Testis (tissue), 2 donors: ENCODE data around the gene MAMSTR.
"Not testable (repeated sequence)": the region's sequence is repeated elsewhere in the genome, so short reads cannot be mapped to it uniquely, and the experiment has no call there.

Experiments
- POLR2A ChIP-seq: fragments of 450-650 bp; IDR thresholded peaks from one replicate; pipeline ENCODE4 v1.6.1; 2017; ENCODE audit warnings: antibody characterized with exemption, mild to moderate bottlenecking, moderate library complexity
- TF ChIP-seq, protein P1 (sequence below), 3 experiments: fragments of 450-650 bp in 2 of 3; fragments of 200-600 bp in 1 of 3; sonication (generic) in 1 of 3; IDR thresholded peaks; one replicate each; pipeline ENCODE4 v1.5.1; 2016 to 2019; ENCODE audit warnings: antibody characterized with exemption in 3 of 3, mild to moderate bottlenecking in 2 of 3, moderate library complexity in 1 of 3

DNA sequence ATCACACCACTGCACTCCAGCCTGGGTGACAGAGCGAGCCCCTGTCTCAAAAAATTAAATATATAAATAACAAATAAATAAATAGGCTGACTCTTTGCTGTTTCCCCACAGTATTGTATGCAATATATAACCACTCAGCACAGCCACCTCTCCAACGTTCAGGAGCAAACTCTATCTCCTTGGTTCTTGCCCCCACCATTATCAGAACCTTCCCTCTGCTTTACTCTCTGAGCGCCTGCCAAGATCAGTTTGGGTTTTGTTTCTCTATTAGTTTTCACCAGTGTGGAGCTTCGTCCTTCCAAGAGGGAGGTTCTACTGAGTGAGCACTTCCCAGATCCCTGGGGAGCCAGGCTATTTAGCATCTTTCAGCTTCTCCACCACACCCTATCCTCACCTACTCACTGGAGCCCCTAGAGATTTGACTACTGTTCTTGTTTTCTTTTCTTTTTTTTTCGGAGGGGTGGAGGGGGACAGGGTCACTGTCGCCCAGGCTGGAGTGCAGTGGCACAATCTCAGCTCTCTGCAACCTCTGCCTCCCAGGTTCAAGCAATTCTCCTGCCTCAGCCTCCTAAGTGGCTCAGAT, 48.7 kb upstream of the MAMSTR start:
- not testable (repeated sequence) for TF ChIP-seq POLR2A
- TF ChIP-seq, protein P1, sequence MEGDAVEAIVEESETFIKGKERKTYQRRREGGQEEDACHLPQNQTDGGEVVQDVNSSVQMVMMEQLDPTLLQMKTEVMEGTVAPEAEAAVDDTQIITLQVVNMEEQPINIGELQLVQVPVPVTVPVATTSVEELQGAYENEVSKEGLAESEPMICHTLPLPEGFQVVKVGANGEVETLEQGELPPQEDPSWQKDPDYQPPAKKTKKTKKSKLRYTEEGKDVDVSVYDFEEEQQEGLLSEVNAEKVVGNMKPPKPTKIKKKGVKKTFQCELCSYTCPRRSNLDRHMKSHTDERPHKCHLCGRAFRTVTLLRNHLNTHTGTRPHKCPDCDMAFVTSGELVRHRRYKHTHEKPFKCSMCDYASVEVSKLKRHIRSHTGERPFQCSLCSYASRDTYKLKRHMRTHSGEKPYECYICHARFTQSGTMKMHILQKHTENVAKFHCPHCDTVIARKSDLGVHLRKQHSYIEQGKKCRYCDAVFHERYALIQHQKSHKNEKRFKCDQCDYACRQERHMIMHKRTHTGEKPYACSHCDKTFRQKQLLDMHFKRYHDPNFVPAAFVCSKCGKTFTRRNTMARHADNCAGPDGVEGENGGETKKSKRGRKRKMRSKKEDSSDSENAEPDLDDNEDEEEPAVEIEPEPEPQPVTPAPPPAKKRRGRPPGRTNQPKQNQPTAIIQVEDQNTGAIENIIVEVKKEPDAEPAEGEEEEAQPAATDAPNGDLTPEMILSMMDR (IDR thresholded peaks at IDR 0.05): not testable (repeated sequence)
